Inflammatory macrophage treated with lipopolysaccharide for 4 hours (primary cell): Measurements from ENCODE around the gene IFNAR1.

Experiments used
- DNase-seq: peaks from one replicate; pipeline ENCODE4 v3.0.0-alpha.2; 2020

Gene IFNAR1

GRCh38 chr21:33324291-33325221, at the start of gene IFNAR1:
Gene IFNAR1 (plus strand): TSS chr21:33324970. CDS start chr21:33325056, 86 bp downstream.
- peak; percentile 99 for DNase-seq

- no peak for DNase-seq
These were observed 46.0 kb upstream of the IFNAR1 start for GRCh38 chr21:33278721-33279120.

GRCh38 chr21:33279330-33279820, 45.4 kb upstream of the IFNAR1 start:
- DNase-seq, result no peak

- no peak for DNase-seq
These were observed 43.6 kb upstream of the IFNAR1 start for GRCh38 chr21:33281096-33281652.

- DNase-seq, result no peak
These were observed 41.6 kb upstream of the IFNAR1 start for GRCh38 chr21:33283203-33283602.

- no peak for DNase-seq
These were observed 38.7 kb upstream of the IFNAR1 start for GRCh38 chr21:33286076-33286475.

- peak; percentile 40 for DNase-seq
These were observed 37.9 kb upstream of the IFNAR1 start for GRCh38 chr21:33286600-33287456.

- DNase-seq, result no peak
These were observed 35.5 kb upstream of the IFNAR1 start for GRCh38 chr21:33289199-33289819.

- no peak for DNase-seq
These were observed 34.3 kb upstream of the IFNAR1 start for GRCh38 chr21:33290441-33290840.

GRCh38 chr21:33291686-33292085, 33.1 kb upstream of the IFNAR1 start:
- DNase-seq, result no peak

- no peak for DNase-seq
These were observed 32.0 kb upstream of the IFNAR1 start for GRCh38 chr21:33292724-33293123.

- DNase-seq, result no peak
These were observed 31.6 kb upstream of the IFNAR1 start for GRCh38 chr21:33293136-33293535.

GRCh38 chr21:33293811-33294216, 31.0 kb upstream of the IFNAR1 start:
- no peak for DNase-seq

GRCh38 chr21:33296156-33296555, 28.6 kb upstream of the IFNAR1 start:
- no peak for DNase-seq

- DNase-seq, result peak; percentile 77
These were observed 25.5 kb upstream of the IFNAR1 start for GRCh38 chr21:33299181-33299752.

GRCh38 chr21:33300701-33301631, 23.8 kb upstream of the IFNAR1 start:
- peak; percentile 96 for DNase-seq

GRCh38 chr21:33301632-33302002, 23.2 kb upstream of the IFNAR1 start:
- DNase-seq, result no peak

- peak; percentile 88 for DNase-seq
These were observed 22.7 kb upstream of the IFNAR1 start for GRCh38 chr21:33302055-33302454.

- DNase-seq, result no peak
These were observed 22.0 kb upstream of the IFNAR1 start for GRCh38 chr21:33302796-33303195.

- no peak for DNase-seq
These were observed 19.5 kb upstream of the IFNAR1 start for GRCh38 chr21:33305344-33305671.

GRCh38 chr21:33305938-33306337, 18.8 kb upstream of the IFNAR1 start:
- DNase-seq, result no peak
